HPDE6-E6E7 (cell line): ENCODE data around the gene PELI3.
A peak's percentile ranks its signal among the peaks of the same experiment; 100 is the strongest.
"Not testable (repeated sequence)": the region's sequence is repeated elsewhere in the genome, so short reads cannot be mapped to it uniquely, and the experiment has no call there.

Experiments
- DNase-seq: peaks from one replicate; pipeline ENCODE4 v3.0.0; 2011; ENCODE audit warnings: missing footprints; ENCODE audit errors: extremely low spot score

The PELI3 gene

GRCh38 chr11:66466225-66467033 lies at the start of gene PELI3:
PELI3 (plus strand) TSS chr11:66466905; CDS start chr11:66468129, 1,224 bp downstream.
- peak; percentile 93 for DNase-seq

GRCh38 chr11:66417000-66417399 lies 49.7 kb upstream of the PELI3 start:
- no peak for DNase-seq

- peak; percentile 95 for DNase-seq
Observed at GRCh38 chr11:66418168-66418985, 48.3 kb upstream of the PELI3 start.

- no peak for DNase-seq
Observed at GRCh38 chr11:66418986-66419308, 47.8 kb upstream of the PELI3 start.

- DNase-seq: no peak
Observed at GRCh38 chr11:66419825-66420224, 46.9 kb upstream of the PELI3 start.

- DNase-seq: no peak
Observed at GRCh38 chr11:66420671-66421476, 45.8 kb upstream of the PELI3 start, which contains the start of gene NPAS4. NPAS4 (plus strand) TSS chr11:66421035; CDS start chr11:66421180, 145 bp downstream.

GRCh38 chr11:66421492-66422205 lies 45.1 kb upstream of the PELI3 start:
- peak; percentile 49 for DNase-seq

- DNase-seq: no peak
Observed at GRCh38 chr11:66426314-66426713, 40.4 kb upstream of the PELI3 start.

- no peak for DNase-seq
Observed at GRCh38 chr11:66428933-66429332, 37.8 kb upstream of the PELI3 start.

- no peak for DNase-seq
Observed at GRCh38 chr11:66429983-66430602, 36.6 kb upstream of the PELI3 start.

GRCh38 chr11:66431287-66431686 lies 35.4 kb upstream of the PELI3 start:
- DNase-seq: not testable (repeated sequence)

- not testable (repeated sequence) for DNase-seq
Observed at GRCh38 chr11:66431871-66432329, 34.8 kb upstream of the PELI3 start.

- no peak for DNase-seq
Observed at GRCh38 chr11:66432597-66432996, 34.1 kb upstream of the PELI3 start.

- no peak for DNase-seq
Observed at GRCh38 chr11:66437979-66438503, 28.7 kb upstream of the PELI3 start.

GRCh38 chr11:66438504-66439466 lies 27.9 kb upstream of the PELI3 start, which contains the start of gene MRPL11:
MRPL11 (minus strand) TSS chr11:66438848; CDS start chr11:66438754, 94 bp downstream.
- peak; percentile 96 for DNase-seq

- DNase-seq: not testable (repeated sequence)
Observed at GRCh38 chr11:66440101-66440939, 26.4 kb upstream of the PELI3 start.

- not testable (repeated sequence) for DNase-seq
Observed at GRCh38 chr11:66440940-66441282, 25.8 kb upstream of the PELI3 start.

- no peak for DNase-seq
Observed at GRCh38 chr11:66443602-66444001, 23.1 kb upstream of the PELI3 start.
